Epithelial cell of umbilical artery (primary cell): ENCODE data around the gene CBARP. TPM values are rescaled to one million over a fixed set of nuclear protein-coding genes. Genes with fewer than 3 reads are reported as not detected.

ENCODE experiments used
- total RNA-seq: library from RNA; depleted of rRNA; stranded (reverse); fragments of >200 nt; gene quantifications from 2 replicates; pipeline ENCODE4 v1.2.3, GENCODE V29; 2014

Gene CBARP
- 1.6 and 2.6 TPM in 2 replicates for total RNA-seq

GRCh38 chr19:1237754-1238368 lies at the start of gene CBARP:
CBARP (minus strand) TSS chr19:1238005; CDS start chr19:1236100, 1,905 bp downstream.

DNA sequence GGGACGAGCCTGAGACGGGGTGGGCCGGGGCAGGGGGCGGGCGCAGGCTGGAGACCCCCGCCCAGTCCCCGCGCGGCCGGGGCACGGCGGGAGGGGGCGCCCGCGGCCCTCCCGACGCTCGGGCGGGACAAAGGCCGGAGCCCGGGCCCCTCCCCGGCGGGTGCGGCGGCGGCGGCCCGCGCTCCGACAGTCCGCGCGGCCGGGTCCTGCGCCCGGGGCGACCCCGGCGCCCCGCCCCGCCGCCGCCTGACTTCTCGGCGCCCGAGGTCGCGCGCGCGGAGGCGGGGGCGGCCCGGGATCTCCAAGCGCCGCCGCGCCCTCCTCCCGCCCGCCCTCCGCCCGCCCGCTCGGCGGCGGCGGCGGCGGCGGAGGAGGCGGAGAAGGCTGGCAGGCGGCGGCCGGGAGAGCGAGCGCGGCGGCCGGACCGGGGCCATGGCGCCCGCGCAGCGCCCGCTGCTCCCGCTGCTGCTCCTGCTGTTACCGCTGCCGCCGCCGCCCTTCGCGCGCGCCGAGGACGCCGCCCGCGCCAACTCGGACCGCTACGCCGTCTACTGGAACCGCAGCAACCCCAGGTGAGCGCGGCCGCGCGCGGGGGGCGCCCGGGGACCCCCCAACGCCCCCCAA lies 48.0 kb upstream of the CBARP start, which contains the start of gene EFNA2:
Gene EFNA2 (plus strand): TSS at position 137 of the 624 bp plus-strand sequence. CDS start 296 bp downstream, at position 433.

DNA sequence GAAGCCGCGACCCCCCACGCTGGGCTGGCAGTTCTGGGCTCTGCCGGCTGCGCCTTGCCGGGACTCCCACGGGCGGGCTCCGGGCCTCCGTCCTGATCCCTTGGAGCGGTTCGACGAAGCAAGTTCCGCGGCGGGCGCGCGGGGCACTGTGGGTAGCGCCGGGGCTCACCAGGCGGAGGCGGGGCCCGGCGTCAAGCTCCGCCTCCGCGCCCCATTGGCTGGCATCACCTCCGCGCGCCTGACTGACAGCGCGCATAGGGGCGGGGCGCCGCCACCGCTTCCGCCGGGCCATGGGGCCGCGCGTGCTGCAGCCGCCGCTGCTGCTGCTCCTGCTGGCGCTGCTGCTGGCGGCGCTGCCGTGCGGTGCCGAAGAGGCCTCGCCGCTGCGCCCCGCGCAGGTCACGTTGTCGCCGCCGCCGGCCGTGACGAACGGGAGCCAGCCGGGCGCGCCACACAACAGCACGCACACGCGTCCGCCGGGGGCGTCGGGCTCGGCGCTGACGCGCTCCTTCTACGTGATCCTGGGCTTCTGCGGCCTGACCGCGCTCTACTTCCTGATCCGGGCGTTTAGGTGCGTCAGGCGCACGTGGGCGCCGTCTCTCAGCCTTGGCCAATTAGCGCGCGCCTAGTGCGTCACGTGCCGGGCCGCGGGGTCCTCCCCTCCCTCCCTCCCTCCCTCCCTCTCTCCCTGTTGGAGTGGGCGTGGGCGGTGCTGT lies 37.6 kb upstream of the CBARP start, which contains the start of gene FAM174C:
Gene FAM174C (plus strand): TSS at position 271 of the 716 bp plus-strand sequence. CDS start 20 bp downstream, at position 291.

GRCh38 chr19:1269065-1269477 lies 31.3 kb upstream of the CBARP start, which contains the start of gene CIRBP:
CIRBP (plus strand) TSS chr19:1269332; CDS start chr19:1270934, 1,602 bp downstream.

DNA sequence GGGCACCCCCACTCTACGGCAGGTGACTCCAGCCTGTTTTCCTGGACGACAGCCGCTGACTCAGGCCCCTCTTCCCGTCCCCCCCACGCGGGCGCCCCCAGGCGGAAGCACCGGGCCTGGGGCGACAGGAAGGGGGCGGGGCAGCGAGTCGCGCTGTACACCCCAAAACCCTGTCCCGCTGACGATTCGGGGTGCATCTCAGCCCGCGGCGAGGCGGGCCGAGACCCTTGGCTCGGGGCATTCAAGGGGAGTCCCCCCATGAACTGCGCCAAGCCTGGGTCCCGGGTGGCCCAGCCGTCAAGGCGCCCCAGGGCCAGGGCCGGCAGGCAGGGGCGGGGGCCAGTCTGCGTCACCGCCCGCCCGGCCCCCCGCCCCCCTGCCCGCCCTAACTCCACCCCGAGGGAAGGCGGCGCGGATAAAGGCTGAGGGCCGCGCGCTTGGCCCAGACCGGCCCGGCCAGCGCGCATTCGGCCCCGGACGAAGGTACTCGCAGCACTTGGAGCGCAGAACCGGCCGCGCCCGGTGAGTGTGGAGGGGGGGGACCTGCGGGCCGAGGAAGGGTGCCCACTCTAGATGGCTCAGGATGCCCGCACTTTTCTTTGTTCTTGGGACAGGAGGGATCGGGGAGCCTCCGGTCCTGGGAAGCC lies 10.5 kb upstream of the CBARP start, which contains the start of gene MIDN:
Gene MIDN (plus strand): TSS at position 445 of the 647 bp plus-strand sequence. CDS start 1,714 bp downstream, outside the sequence.

GRCh38 chr19:1241417-1242095 lies 3.8 kb upstream of the CBARP start, which contains the start of gene ATP5F1D:
ATP5F1D (plus strand) TSS chr19:1241751; CDS start chr19:1241851, 100 bp downstream.

GRCh38 chr19:1205114-1206099 lies 32.4 kb downstream of the CBARP start, which contains the start of gene STK11:
STK11 (plus strand) TSS chr19:1205778; CDS start chr19:1206914, 1,136 bp downstream.

Other genes starting within 250 kb of the CBARP start
- gene GRIN3B, start 237.6 kb downstream of the CBARP start, total RNA-seq = 0.65 TPM in 1 of 2 replicates, not detected in the other
- gene TMEM259, start 216.9 kb downstream of the CBARP start, total RNA-seq = 52.3 and 57.5 TPM in 2 replicates
- not detected in 2 replicates for gene RNU6-2, start 216.5 kb downstream of the CBARP start, total RNA-seq
- 120 and 173 TPM in 2 replicates for gene CNN2, start 211.4 kb downstream of the CBARP start, total RNA-seq
- gene ABCA7, start 197.9 kb downstream of the CBARP start, total RNA-seq = 4.5 and 5.2 TPM in 2 replicates
- gene ARHGAP45, start 170.8 kb downstream of the CBARP start, total RNA-seq = 10.1 and 10.5 TPM in 2 replicates
- gene POLR2E, start 142.6 kb downstream of the CBARP start, total RNA-seq = 88.0 and 145 TPM in 2 replicates
- gene GPX4, start 134.0 kb downstream of the CBARP start, total RNA-seq = 323 and 461 TPM in 2 replicates
- gene SBNO2, start 63.7 kb downstream of the CBARP start, total RNA-seq = 28.3 and 31.0 TPM in 2 replicates
- 89.0 and 103 TPM in 2 replicates for gene STK11, start 32.2 kb downstream of the CBARP start, total RNA-seq
- gene ATP5F1D, start 3.7 kb upstream of the CBARP start, total RNA-seq = 18.1 and 28.9 TPM in 2 replicates
- gene MIDN, start 10.6 kb upstream of the CBARP start, total RNA-seq = 16.6 and 39.8 TPM in 2 replicates
- gene CIRBP, start 31.3 kb upstream of the CBARP start, total RNA-seq = 147 and 208 TPM in 2 replicates
- gene FAM174C, start 37.5 kb upstream of the CBARP start, total RNA-seq = 15.2 and 22.7 TPM in 2 replicates
- 0.97 TPM in 1 of 2 replicates, not detected in the other for gene EFNA2, start 47.9 kb upstream of the CBARP start, total RNA-seq
- 97.7 and 105 TPM in 2 replicates for gene NDUFS7, start 145.9 kb upstream of the CBARP start, total RNA-seq
- gene GAMT, start 163.5 kb upstream of the CBARP start, total RNA-seq = 18.1 and 18.5 TPM in 2 replicates
- gene DAZAP1, start 169.6 kb upstream of the CBARP start, total RNA-seq = 69.9 and 76.7 TPM in 2 replicates
- 541 and 821 TPM in 2 replicates for gene RPS15, start 200.4 kb upstream of the CBARP start, total RNA-seq
- gene APC2, start 212.1 kb upstream of the CBARP start, total RNA-seq = under 0.01 TPM in 2 replicates
- gene C19orf25, start 241.2 kb upstream of the CBARP start, total RNA-seq = 15.3 and 21.4 TPM in 2 replicates